ENCODE data around the gene EPB41L4A.

DNA sequence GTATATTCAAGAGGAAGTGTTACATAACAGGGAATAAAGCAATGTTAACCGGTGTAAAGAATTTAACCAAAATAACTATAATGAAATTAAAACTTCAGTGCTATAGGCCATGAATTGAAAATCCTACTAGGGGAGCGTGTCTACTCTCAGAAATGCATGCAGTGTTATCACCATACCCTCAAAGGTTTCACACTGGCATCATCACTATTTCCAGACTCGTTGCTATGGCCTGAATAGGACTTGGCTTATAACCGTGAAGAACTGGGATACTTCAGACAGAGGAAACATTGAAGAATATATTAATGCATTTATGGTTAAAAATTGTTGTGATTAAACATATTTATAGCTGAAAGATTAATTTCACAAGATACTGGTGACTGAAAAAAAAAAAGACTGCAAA is 154.9 kb downstream of the EPB41L4A start:
- TF ChIP-seq, protein P1, sequence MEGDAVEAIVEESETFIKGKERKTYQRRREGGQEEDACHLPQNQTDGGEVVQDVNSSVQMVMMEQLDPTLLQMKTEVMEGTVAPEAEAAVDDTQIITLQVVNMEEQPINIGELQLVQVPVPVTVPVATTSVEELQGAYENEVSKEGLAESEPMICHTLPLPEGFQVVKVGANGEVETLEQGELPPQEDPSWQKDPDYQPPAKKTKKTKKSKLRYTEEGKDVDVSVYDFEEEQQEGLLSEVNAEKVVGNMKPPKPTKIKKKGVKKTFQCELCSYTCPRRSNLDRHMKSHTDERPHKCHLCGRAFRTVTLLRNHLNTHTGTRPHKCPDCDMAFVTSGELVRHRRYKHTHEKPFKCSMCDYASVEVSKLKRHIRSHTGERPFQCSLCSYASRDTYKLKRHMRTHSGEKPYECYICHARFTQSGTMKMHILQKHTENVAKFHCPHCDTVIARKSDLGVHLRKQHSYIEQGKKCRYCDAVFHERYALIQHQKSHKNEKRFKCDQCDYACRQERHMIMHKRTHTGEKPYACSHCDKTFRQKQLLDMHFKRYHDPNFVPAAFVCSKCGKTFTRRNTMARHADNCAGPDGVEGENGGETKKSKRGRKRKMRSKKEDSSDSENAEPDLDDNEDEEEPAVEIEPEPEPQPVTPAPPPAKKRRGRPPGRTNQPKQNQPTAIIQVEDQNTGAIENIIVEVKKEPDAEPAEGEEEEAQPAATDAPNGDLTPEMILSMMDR (IDR thresholded peaks at IDR 0.05): no peak
- no peak for TF ChIP-seq POLR2A (IDR thresholded peaks at IDR 0.05)

Data from adrenal gland (tissue), 5 donors.